Astrocyte (in vitro differentiated cells and primary cell): Measurements from ENCODE around the gene GBA2.

Experiments
- EZH2 ChIP-seq: IDR thresholded peaks from 2 replicates; pipeline ENCODE4 v1.6.1; 2012; ENCODE audit warnings: mild to moderate bottlenecking, low read length, inconsistent platforms; ENCODE audit not compliant: insufficient read depth
- TF ChIP-seq, protein P1 (sequence below): IDR thresholded peaks from 2 replicates; pipeline ENCODE4 v1.5.1; 2011; ENCODE audit warnings: low read depth, mild to moderate bottlenecking, inconsistent platforms, low read length, moderate library complexity; ENCODE audit not compliant: insufficient read depth

DNA sequence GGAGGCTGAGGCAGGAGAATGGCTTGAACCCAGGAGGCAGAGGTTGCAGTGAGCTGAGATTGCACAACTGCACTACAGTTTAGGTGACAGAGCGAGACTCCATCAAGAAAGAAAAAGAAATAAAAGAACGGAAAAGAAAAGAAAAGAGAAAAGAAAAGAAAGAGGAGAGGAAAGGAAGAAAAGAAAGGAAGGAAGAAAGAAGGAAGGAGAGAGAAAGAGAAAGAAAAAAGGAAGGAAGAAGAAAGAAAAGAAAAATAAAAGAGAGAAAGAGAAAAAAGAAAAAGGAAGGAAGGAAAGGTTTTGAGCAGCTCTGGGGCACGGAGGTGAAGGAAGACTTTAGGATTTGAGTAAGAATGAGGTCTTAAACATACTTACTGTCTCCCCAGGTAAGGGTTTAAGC is 35.5 kb downstream of the GBA2 start:
- no peak for TF ChIP-seq EZH2
- TF ChIP-seq, protein P1, sequence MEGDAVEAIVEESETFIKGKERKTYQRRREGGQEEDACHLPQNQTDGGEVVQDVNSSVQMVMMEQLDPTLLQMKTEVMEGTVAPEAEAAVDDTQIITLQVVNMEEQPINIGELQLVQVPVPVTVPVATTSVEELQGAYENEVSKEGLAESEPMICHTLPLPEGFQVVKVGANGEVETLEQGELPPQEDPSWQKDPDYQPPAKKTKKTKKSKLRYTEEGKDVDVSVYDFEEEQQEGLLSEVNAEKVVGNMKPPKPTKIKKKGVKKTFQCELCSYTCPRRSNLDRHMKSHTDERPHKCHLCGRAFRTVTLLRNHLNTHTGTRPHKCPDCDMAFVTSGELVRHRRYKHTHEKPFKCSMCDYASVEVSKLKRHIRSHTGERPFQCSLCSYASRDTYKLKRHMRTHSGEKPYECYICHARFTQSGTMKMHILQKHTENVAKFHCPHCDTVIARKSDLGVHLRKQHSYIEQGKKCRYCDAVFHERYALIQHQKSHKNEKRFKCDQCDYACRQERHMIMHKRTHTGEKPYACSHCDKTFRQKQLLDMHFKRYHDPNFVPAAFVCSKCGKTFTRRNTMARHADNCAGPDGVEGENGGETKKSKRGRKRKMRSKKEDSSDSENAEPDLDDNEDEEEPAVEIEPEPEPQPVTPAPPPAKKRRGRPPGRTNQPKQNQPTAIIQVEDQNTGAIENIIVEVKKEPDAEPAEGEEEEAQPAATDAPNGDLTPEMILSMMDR: no peak
